ENCODE measurements around the gene PRKN.

PRKN gene

GRCh38 chr6:162489101-162489976, 238.2 kb downstream of the PRKN start:
- Histone ChIP-seq H3K9ac (ENCODE audit: low read depth in 1 of 2, low read length in 2 of 2) (no peak overlapping the region), H3K27ac (ENCODE audit: low read depth, low read length) (no peak overlapping the region), H3K27me3 (ENCODE audit: control insufficient read depth in 1 of 2, insufficient read depth in 2 of 2, low read length in 2 of 2) (no peaks in the 10 kb centered on the region), H3K9me3 (ENCODE audit: control insufficient read depth in 1 of 2, low read length in 2 of 2) (no peaks in the 10 kb centered on the region), H3K4me3 (ENCODE audit: low read depth in 1 of 2, low read length in 2 of 2) (no peak overlapping the region), H3K4me1 (ENCODE audit: control insufficient read depth in 1 of 2, insufficient read depth in 2 of 2, low read length in 2 of 2) (no peaks in the 10 kb centered on the region), H3K36me3 (ENCODE audit: control insufficient read depth in 1 of 2, insufficient read depth in 2 of 2, low read length in 2 of 2) (no peaks in the 10 kb centered on the region)

- Histone ChIP-seq H3K27me3 (ENCODE audit: control insufficient read depth in 1 of 2, insufficient read depth in 2 of 2, low read length in 2 of 2) (no peaks in the 10 kb centered on the region), H3K4me3 (ENCODE audit: low read depth in 1 of 2, low read length in 2 of 2) (no peak overlapping the region), H3K4me1 (ENCODE audit: control insufficient read depth in 1 of 2, insufficient read depth in 2 of 2, low read length in 2 of 2) (no peaks in the 10 kb centered on the region), H3K9me3 (ENCODE audit: control insufficient read depth in 1 of 2, low read length in 2 of 2) (no peaks in the 10 kb centered on the region), H3K27ac (ENCODE audit: low read depth, low read length) (no peak overlapping the region), H3K36me3 (ENCODE audit: control insufficient read depth in 1 of 2, insufficient read depth in 2 of 2, low read length in 2 of 2) (no peaks in the 10 kb centered on the region), H3K9ac (ENCODE audit: low read depth in 1 of 2, low read length in 2 of 2) (no peak overlapping the region)
Measured at GRCh38 chr6:162488444-162488843, 239.1 kb downstream of the PRKN start.

GRCh38 chr6:162485464-162485863, 242.1 kb downstream of the PRKN start:
- H3K4me1 ChIP-seq (ENCODE audit: control insufficient read depth in 1 of 2, insufficient read depth in 2 of 2, low read length in 2 of 2) = no peaks in the 10 kb centered on the region
- H3K9me3 ChIP-seq (ENCODE audit: control insufficient read depth in 1 of 2, low read length in 2 of 2) = no peaks in the 10 kb centered on the region
- H3K27ac ChIP-seq (ENCODE audit: low read depth, low read length) = no peak overlapping the region
- H3K4me3 ChIP-seq (ENCODE audit: low read depth in 1 of 2, low read length in 2 of 2) = no peak overlapping the region
- H3K9ac ChIP-seq (ENCODE audit: low read depth in 1 of 2, low read length in 2 of 2) = no peak overlapping the region
- no peaks in the 10 kb centered on the region for H3K36me3 ChIP-seq (ENCODE audit: control insufficient read depth in 1 of 2, insufficient read depth in 2 of 2, low read length in 2 of 2)
- no peaks in the 10 kb centered on the region for H3K27me3 ChIP-seq (ENCODE audit: control insufficient read depth in 1 of 2, insufficient read depth in 2 of 2, low read length in 2 of 2)

- Histone ChIP-seq H3K4me3 (ENCODE audit: low read depth in 1 of 2, low read length in 2 of 2) (no peak overlapping the region), H3K27me3 (ENCODE audit: control insufficient read depth in 1 of 2, insufficient read depth in 2 of 2, low read length in 2 of 2) (no peaks in the 10 kb centered on the region), H3K4me1 (ENCODE audit: control insufficient read depth in 1 of 2, insufficient read depth in 2 of 2, low read length in 2 of 2) (no peaks in the 10 kb centered on the region), H3K27ac (ENCODE audit: low read depth, low read length) (no peak overlapping the region), H3K9me3 (ENCODE audit: control insufficient read depth in 1 of 2, low read length in 2 of 2) (no peaks in the 10 kb centered on the region), H3K36me3 (ENCODE audit: control insufficient read depth in 1 of 2, insufficient read depth in 2 of 2, low read length in 2 of 2) (no peaks in the 10 kb centered on the region), H3K9ac (ENCODE audit: low read depth in 1 of 2, low read length in 2 of 2) (no peak overlapping the region)
Measured at GRCh38 chr6:162481938-162482337, 245.6 kb downstream of the PRKN start.

GRCh38 chr6:162481320-162481719, 246.2 kb downstream of the PRKN start:
- H3K27ac ChIP-seq (ENCODE audit: low read depth, low read length) = no peak overlapping the region
- H3K4me1 ChIP-seq (ENCODE audit: control insufficient read depth in 1 of 2, insufficient read depth in 2 of 2, low read length in 2 of 2) = no peaks in the 10 kb centered on the region
- no peaks in the 10 kb centered on the region for H3K36me3 ChIP-seq (ENCODE audit: control insufficient read depth in 1 of 2, insufficient read depth in 2 of 2, low read length in 2 of 2)
- H3K9me3 ChIP-seq (ENCODE audit: control insufficient read depth in 1 of 2, low read length in 2 of 2) = no peaks in the 10 kb centered on the region
- no peaks in the 10 kb centered on the region for H3K27me3 ChIP-seq (ENCODE audit: control insufficient read depth in 1 of 2, insufficient read depth in 2 of 2, low read length in 2 of 2)
- H3K9ac ChIP-seq (ENCODE audit: low read depth in 1 of 2, low read length in 2 of 2) = no peak overlapping the region
- no peak overlapping the region for H3K4me3 ChIP-seq (ENCODE audit: low read depth in 1 of 2, low read length in 2 of 2)

- Histone ChIP-seq H3K4me3 (ENCODE audit: low read depth in 1 of 2, low read length in 2 of 2) (no peak overlapping the region), H3K27ac (ENCODE audit: low read depth, low read length) (no peak overlapping the region), H3K9ac (ENCODE audit: low read depth in 1 of 2, low read length in 2 of 2) (no peak overlapping the region), H3K9me3 (ENCODE audit: control insufficient read depth in 1 of 2, low read length in 2 of 2) (no peaks in the 10 kb centered on the region), H3K4me1 (ENCODE audit: control insufficient read depth in 1 of 2, insufficient read depth in 2 of 2, low read length in 2 of 2) (peaks cover 0 to 3% of the 10 kb centered on the region in 2 donors), H3K27me3 (ENCODE audit: control insufficient read depth in 1 of 2, insufficient read depth in 2 of 2, low read length in 2 of 2) (no peaks in the 10 kb centered on the region), H3K36me3 (ENCODE audit: control insufficient read depth in 1 of 2, insufficient read depth in 2 of 2, low read length in 2 of 2) (no peaks in the 10 kb centered on the region)
Measured at GRCh38 chr6:162478192-162478671, 249.3 kb downstream of the PRKN start.

GRCh38 chr6:162474722-162475121, 252.8 kb downstream of the PRKN start:
- Histone ChIP-seq H3K9me3 (ENCODE audit: control insufficient read depth in 1 of 2, low read length in 2 of 2) (no peaks in the 10 kb centered on the region), H3K4me1 (ENCODE audit: control insufficient read depth in 1 of 2, insufficient read depth in 2 of 2, low read length in 2 of 2) (peaks cover 0 to 3% of the 10 kb centered on the region in 2 donors), H3K9ac (ENCODE audit: low read depth in 1 of 2, low read length in 2 of 2) (no peak overlapping the region), H3K27ac (ENCODE audit: low read depth, low read length) (no peak overlapping the region), H3K36me3 (ENCODE audit: control insufficient read depth in 1 of 2, insufficient read depth in 2 of 2, low read length in 2 of 2) (no peaks in the 10 kb centered on the region), H3K27me3 (ENCODE audit: control insufficient read depth in 1 of 2, insufficient read depth in 2 of 2, low read length in 2 of 2) (no peaks in the 10 kb centered on the region), H3K4me3 (ENCODE audit: low read depth in 1 of 2, low read length in 2 of 2) (no peak overlapping the region)

- no peak overlapping the region for H3K27ac ChIP-seq (ENCODE audit: low read depth, low read length)
- no peak overlapping the region for H3K4me3 ChIP-seq (ENCODE audit: low read depth in 1 of 2, low read length in 2 of 2)
- no peak overlapping the region for H3K9ac ChIP-seq (ENCODE audit: low read depth in 1 of 2, low read length in 2 of 2)
- no peaks in the 10 kb centered on the region for H3K36me3 ChIP-seq (ENCODE audit: control insufficient read depth in 1 of 2, insufficient read depth in 2 of 2, low read length in 2 of 2)
- peaks cover 0 to 3% of the 10 kb centered on the region in 2 donors for H3K4me1 ChIP-seq (ENCODE audit: control insufficient read depth in 1 of 2, insufficient read depth in 2 of 2, low read length in 2 of 2)
- no peaks in the 10 kb centered on the region for H3K9me3 ChIP-seq (ENCODE audit: control insufficient read depth in 1 of 2, low read length in 2 of 2)
- no peaks in the 10 kb centered on the region for H3K27me3 ChIP-seq (ENCODE audit: control insufficient read depth in 1 of 2, insufficient read depth in 2 of 2, low read length in 2 of 2)
Measured at GRCh38 chr6:162471842-162472241, 255.7 kb downstream of the PRKN start.

GRCh38 chr6:162468326-162468725, 259.2 kb downstream of the PRKN start:
- Histone ChIP-seq H3K9me3 (ENCODE audit: control insufficient read depth in 1 of 2, low read length in 2 of 2) (no peaks in the 10 kb centered on the region), H3K36me3 (ENCODE audit: control insufficient read depth in 1 of 2, insufficient read depth in 2 of 2, low read length in 2 of 2) (no peaks in the 10 kb centered on the region), H3K4me3 (ENCODE audit: low read depth in 1 of 2, low read length in 2 of 2) (no peak overlapping the region), H3K9ac (ENCODE audit: low read depth in 1 of 2, low read length in 2 of 2) (no peak overlapping the region), H3K27ac (ENCODE audit: low read depth, low read length) (no peak overlapping the region), H3K4me1 (ENCODE audit: control insufficient read depth in 1 of 2, insufficient read depth in 2 of 2, low read length in 2 of 2) (no peaks in the 10 kb centered on the region), H3K27me3 (ENCODE audit: control insufficient read depth in 1 of 2, insufficient read depth in 2 of 2, low read length in 2 of 2) (no peaks in the 10 kb centered on the region)

- H3K4me1 ChIP-seq (ENCODE audit: control insufficient read depth in 1 of 2, insufficient read depth in 2 of 2, low read length in 2 of 2) = no peaks in the 10 kb centered on the region
- no peak overlapping the region for H3K27ac ChIP-seq (ENCODE audit: low read depth, low read length)
- H3K27me3 ChIP-seq (ENCODE audit: control insufficient read depth in 1 of 2, insufficient read depth in 2 of 2, low read length in 2 of 2) = no peaks in the 10 kb centered on the region
- no peak overlapping the region for H3K9ac ChIP-seq (ENCODE audit: low read depth in 1 of 2, low read length in 2 of 2)
- H3K36me3 ChIP-seq (ENCODE audit: control insufficient read depth in 1 of 2, insufficient read depth in 2 of 2, low read length in 2 of 2) = no peaks in the 10 kb centered on the region
- no peaks in the 10 kb centered on the region for H3K9me3 ChIP-seq (ENCODE audit: control insufficient read depth in 1 of 2, low read length in 2 of 2)
- H3K4me3 ChIP-seq (ENCODE audit: low read depth in 1 of 2, low read length in 2 of 2) = no peak overlapping the region
Measured at GRCh38 chr6:162467679-162468078, 259.9 kb downstream of the PRKN start.
